Neuronal stem cell (in vitro differentiated cells): ENCODE data around the gene OTOA.
A peak's percentile ranks its signal among the peaks of the same experiment; 100 is the strongest.

ENCODE experiments used
- DNase-seq: peaks from one replicate; pipeline ENCODE4 v3.0.0-alpha.2; 2013; ENCODE audit warnings: low spot score
- H2AFZ ChIP-seq: one replicate; pipeline ENCODE4 v1.6.1; 2013; ENCODE audit warnings: mild to moderate bottlenecking, low read length, inconsistent platforms
- H2AK5ac ChIP-seq: 2 replicates; pipeline ENCODE4 v1.6.1; 2013; ENCODE audit warnings: low read depth, mild to moderate bottlenecking, inconsistent platforms, low read length, moderate library complexity, mixed read lengths
- H2BK120ac ChIP-seq: 2 replicates; pipeline ENCODE4 v1.6.1; 2013; ENCODE audit warnings: low read depth, mild to moderate bottlenecking, inconsistent platforms, low read length, moderate library complexity, mixed read lengths
- H2BK12ac ChIP-seq: one replicate; pipeline ENCODE4 v1.6.1; 2013; ENCODE audit warnings: low read length, inconsistent platforms
- H2BK15ac ChIP-seq: 2 replicates; pipeline ENCODE4 v1.6.1; 2013; ENCODE audit warnings: mild to moderate bottlenecking, low read length, inconsistent platforms, mixed read lengths
- H2BK5ac ChIP-seq: one replicate; pipeline ENCODE4 v1.6.1; 2013; ENCODE audit warnings: inconsistent platforms, mild to moderate bottlenecking, low read length, moderate library complexity
- H3K14ac ChIP-seq: one replicate; pipeline ENCODE4 v1.6.1; 2013; ENCODE audit warnings: low read length, inconsistent platforms
- H3K18ac ChIP-seq: 2 replicates; pipeline ENCODE4 v1.6.1; 2013; ENCODE audit warnings: low read length, inconsistent platforms
- H3K23ac ChIP-seq: 2 replicates; pipeline ENCODE4 v1.6.1; 2013; ENCODE audit warnings: low read depth, mild to moderate bottlenecking, mixed read lengths, low read length, inconsistent platforms; ENCODE audit not compliant: poor library complexity
- H3K27ac ChIP-seq: replicated peaks from 3 replicates; pipeline ENCODE4 v1.5.1; 2013; ENCODE audit warnings: low read length, inconsistent platforms
- H3K27me3 ChIP-seq, 3 experiments: 2 replicates each; pipeline ENCODE4 v1.6.1; 2013; ENCODE audit warnings: low read length in 3 of 3, mild to moderate bottlenecking in 2 of 3, inconsistent platforms in 1 of 3, low read depth in 1 of 3, mixed read lengths in 1 of 3, moderate library complexity in 1 of 3; ENCODE audit not compliant: control insufficient read depth in 3 of 3, insufficient read depth in 3 of 3
- H3K36me3 ChIP-seq, 2 donors: replicated peaks in 1 of 2; 2 replicates each; pipeline ENCODE4 v1.6.1; 2013; ENCODE audit warnings: low read length in 2 of 2; ENCODE audit not compliant: control insufficient read depth in 2 of 2, insufficient read depth in 2 of 2
- H3K4ac ChIP-seq: 2 replicates; pipeline ENCODE4 v1.6.1; 2013; ENCODE audit warnings: inconsistent platforms, mild to moderate bottlenecking, low read length, moderate library complexity
- H3K4me1 ChIP-seq, 2 donors: 1 replicate in 1 of 2; 2 replicates in 1 of 2; pipeline ENCODE4 v1.6.1; 2013; ENCODE audit warnings: low read length in 2 of 2, low read depth in 1 of 2; ENCODE audit not compliant: control insufficient read depth in 2 of 2, insufficient read depth in 1 of 2
- H3K4me2 ChIP-seq: one replicate; pipeline ENCODE4 v1.6.1; 2013; ENCODE audit warnings: mild to moderate bottlenecking, low read length, inconsistent platforms; ENCODE audit not compliant: insufficient read depth, poor library complexity, severe bottlenecking
- H3K4me3 ChIP-seq, 2 donors: 2 replicates each; pipeline ENCODE4 v1.5.1; 2013; ENCODE audit warnings: low read length in 2 of 2, mild to moderate bottlenecking in 2 of 2, inconsistent platforms in 1 of 2, moderate library complexity in 1 of 2
- H3K79me1 ChIP-seq: one replicate; pipeline ENCODE4 v1.6.1; 2013; ENCODE audit warnings: low read depth, mild to moderate bottlenecking, inconsistent platforms, low read length, moderate library complexity
- H3K9ac ChIP-seq: one replicate; pipeline ENCODE4 v1.6.1; 2013; ENCODE audit warnings: mild to moderate bottlenecking, low read depth, low read length, inconsistent platforms; ENCODE audit not compliant: poor library complexity
- H3K9me3 ChIP-seq, 2 donors: replicated peaks in 1 of 2; 2 replicates each; pipeline versions ENCODE3 to v1.6.1; 2013; ENCODE audit warnings: low read length in 2 of 2, mild to moderate bottlenecking in 2 of 2, inconsistent platforms in 1 of 2, low read depth in 1 of 2, mixed read lengths in 1 of 2, moderate library complexity in 1 of 2; ENCODE audit not compliant: control insufficient read depth in 2 of 2, insufficient read depth in 1 of 2
- H4K8ac ChIP-seq: one replicate; pipeline ENCODE4 v1.6.1; 2013; ENCODE audit warnings: low read depth, mild to moderate bottlenecking, inconsistent platforms, low read length, moderate library complexity
- H4K91ac ChIP-seq: one replicate; pipeline ENCODE4 v1.6.1; 2013; ENCODE audit warnings: low read length, low read depth, mild to moderate bottlenecking, inconsistent platforms; ENCODE audit not compliant: poor library complexity
- WGBS, 2 donors: extraction: QIAGEN DNeasy Blood & Tissue Kit; methylation state at CpG; one replicate each; pipeline ENCODE4 v1.1.7; 2013; ENCODE audit warnings: missing lambda C conversion rate in 2 of 2, mixed read lengths in 1 of 2; ENCODE audit not compliant: insufficient read length in 2 of 2, insufficient replicate concordance in 1 of 2; ENCODE audit errors: extremely low coverage in 2 of 2; 5-methylcytosine and 5-hydroxymethylcytosine counted together

OTOA gene

GRCh38 chr16:21653571-21653970 lies 10.2 kb upstream of the OTOA start:
- H3K27me3 ChIP-seq: no peaks in the 10 kb centered on the region
- no peak overlapping the region for H3K4me2 ChIP-seq
- no peak overlapping the region for H2BK120ac ChIP-seq
- H3K79me1 ChIP-seq: peaks cover 2% of the 10 kb centered on the region
- H4K8ac ChIP-seq: no peak overlapping the region
- peak overlapping the region in 1 of 2 donors; percentile 57 for H3K4me3 ChIP-seq
- no CpG with 5 or more reads among the region's 5 CpGs for WGBS, 2 donors
- no peak overlapping the region for H2BK15ac ChIP-seq
- H2AFZ ChIP-seq: no peak overlapping the region
- H3K4ac ChIP-seq: peak overlapping the region; percentile 71
- peaks cover 0 to 4% of the 10 kb centered on the region in 2 donors for H3K9me3 ChIP-seq
- H3K9ac ChIP-seq: no peak overlapping the region
- no peak for DNase-seq
- no peak overlapping the region for H3K23ac ChIP-seq
- H2BK5ac ChIP-seq: no peak overlapping the region
- peaks cover 6 to 49% of the 10 kb centered on the region in 2 donors for H3K36me3 ChIP-seq
- H2AK5ac ChIP-seq: no peak overlapping the region
- H3K27ac ChIP-seq: no peak overlapping the region
- H2BK12ac ChIP-seq: no peak overlapping the region
- H3K4me1 ChIP-seq: no peaks in the 10 kb centered on the region
- H3K14ac ChIP-seq: peak overlapping the region; percentile 31
- H3K18ac ChIP-seq: peak overlapping the region; percentile 84
- no peak overlapping the region for H4K91ac ChIP-seq

DNA sequence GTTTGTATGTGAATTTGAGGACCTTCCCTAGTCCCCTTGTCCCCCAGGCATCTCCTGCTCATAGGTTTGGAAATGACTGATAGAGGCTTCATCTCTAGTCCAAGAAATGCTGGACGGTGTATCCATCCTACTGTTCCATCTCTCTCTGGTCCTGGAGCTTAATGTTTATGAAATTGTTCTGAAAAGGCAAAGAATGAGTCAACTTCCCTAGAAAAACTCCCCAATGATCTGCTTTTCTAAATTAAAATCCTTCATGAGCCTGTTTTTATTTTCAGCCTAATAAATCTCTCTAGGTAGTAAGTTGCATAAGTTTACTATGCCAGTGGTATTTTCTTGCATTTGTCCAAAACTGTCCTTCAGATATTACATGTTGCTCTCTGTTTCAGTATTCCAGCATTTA lies 9.3 kb upstream of the OTOA start:
- no peak overlapping the region for H3K18ac ChIP-seq
- peaks cover 6 to 49% of the 10 kb centered on the region in 2 donors for H3K36me3 ChIP-seq
- H4K8ac ChIP-seq: no peak overlapping the region
- H3K4me2 ChIP-seq: no peak overlapping the region
- H3K9me3 ChIP-seq: peaks cover 0 to 4% of the 10 kb centered on the region in 2 donors
- no peak overlapping the region for H2BK12ac ChIP-seq
- H3K27ac ChIP-seq: no peak overlapping the region
- H3K4me1 ChIP-seq: no peaks in the 10 kb centered on the region
- H3K79me1 ChIP-seq: peaks cover 2% of the 10 kb centered on the region
- DNase-seq: no peak
- H4K91ac ChIP-seq: no peak overlapping the region
- H2AK5ac ChIP-seq: no peak overlapping the region
- no peak overlapping the region for H2AFZ ChIP-seq
- H3K9ac ChIP-seq: no peak overlapping the region
- no peak overlapping the region for H3K4ac ChIP-seq
- H2BK5ac ChIP-seq: no peak overlapping the region
- H3K14ac ChIP-seq: no peak overlapping the region
- no peak overlapping the region for H2BK15ac ChIP-seq
- H3K23ac ChIP-seq: no peak overlapping the region
- WGBS, 2 donors: no CpG with 5 or more reads among the region's 1 CpG
- no peaks in the 10 kb centered on the region for H3K27me3 ChIP-seq
- H3K4me3 ChIP-seq: no peak overlapping the region
- no peak overlapping the region for H2BK120ac ChIP-seq

- H3K23ac ChIP-seq: no peak overlapping the region
- no peak overlapping the region for H2BK120ac ChIP-seq
- H3K9me3 ChIP-seq: peaks cover 0 to 4% of the 10 kb centered on the region in 2 donors
- H4K91ac ChIP-seq: no peak overlapping the region
- peaks cover 6 to 49% of the 10 kb centered on the region in 2 donors for H3K36me3 ChIP-seq
- no peak overlapping the region for H2AFZ ChIP-seq
- H4K8ac ChIP-seq: no peak overlapping the region
- no peak overlapping the region for H2AK5ac ChIP-seq
- H3K14ac ChIP-seq: no peak overlapping the region
- H3K27ac ChIP-seq: no peak overlapping the region
- no peak overlapping the region for H3K9ac ChIP-seq
- H2BK15ac ChIP-seq: no peak overlapping the region
- peaks cover 2% of the 10 kb centered on the region for H3K79me1 ChIP-seq
- H2BK12ac ChIP-seq: no peak overlapping the region
- H3K4me2 ChIP-seq: no peak overlapping the region
- H3K18ac ChIP-seq: no peak overlapping the region
- H2BK5ac ChIP-seq: no peak overlapping the region
- no peak overlapping the region for H3K4ac ChIP-seq
- no peak overlapping the region for H3K4me3 ChIP-seq
- H3K27me3 ChIP-seq: no peaks in the 10 kb centered on the region
- no peak for DNase-seq
- no CpG with 5 or more reads among the region's 2 CpGs for WGBS, 2 donors
- no peaks in the 10 kb centered on the region for H3K4me1 ChIP-seq
Observed at GRCh38 chr16:21654881-21655280, 8.9 kb upstream of the OTOA start.

DNA sequence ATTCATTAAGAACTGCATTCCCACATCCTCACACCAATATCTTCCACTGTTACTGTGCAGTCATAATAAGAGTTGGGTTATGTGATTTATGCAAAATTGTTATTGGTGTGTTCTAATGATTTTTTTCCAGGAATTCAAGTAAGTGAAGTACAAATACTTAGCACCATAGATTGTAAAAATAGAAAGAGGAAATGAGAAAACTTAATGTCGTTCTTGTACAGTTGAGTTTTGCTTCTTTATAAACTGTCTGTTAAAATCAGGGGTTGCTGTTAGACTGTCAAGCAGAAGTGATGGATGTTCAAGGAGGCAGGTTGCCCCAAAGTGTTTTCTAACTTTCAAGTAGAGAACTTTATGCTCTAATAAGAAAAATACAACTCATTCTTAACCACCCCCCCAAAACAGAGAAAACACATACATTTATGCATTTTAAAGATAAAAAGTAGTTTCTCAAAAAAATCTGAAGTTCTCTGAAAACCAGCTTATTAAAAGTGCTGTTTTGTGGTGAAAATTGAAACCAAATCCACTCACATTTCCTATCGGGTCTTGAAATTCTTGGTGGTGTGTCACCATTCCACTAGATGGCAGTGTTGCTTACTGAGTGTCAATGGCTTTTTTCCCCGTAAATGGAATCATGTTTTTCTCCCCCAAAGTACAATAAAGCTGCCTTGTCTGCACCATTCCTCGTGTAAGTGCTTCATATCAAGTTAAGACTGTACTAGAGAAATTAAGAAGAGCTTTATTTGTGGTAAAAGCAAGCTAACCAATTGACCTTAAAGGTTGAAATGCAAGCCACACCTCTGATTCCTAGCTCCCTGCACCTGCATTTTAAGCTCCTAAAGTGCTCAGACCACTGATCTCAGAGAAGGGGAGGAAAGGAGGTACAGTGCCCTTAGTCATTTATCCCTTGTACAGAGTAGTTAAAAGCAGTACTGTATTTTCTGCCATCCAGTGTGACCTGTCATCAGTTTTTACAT lies 6.7 kb upstream of the OTOA start:
- H2BK5ac ChIP-seq: no peak overlapping the region
- H3K9me3 ChIP-seq: peaks cover 0 to 4% of the 10 kb centered on the region in 2 donors
- H2BK12ac ChIP-seq: no peak overlapping the region
- H3K9ac ChIP-seq: no peak overlapping the region
- H3K27me3 ChIP-seq: no peaks in the 10 kb centered on the region
- no peak overlapping the region for H4K8ac ChIP-seq
- no peak overlapping the region for H3K4ac ChIP-seq
- whole genome bisulfite sequencing, 2 donors: no CpG with 5 or more reads among the region's 4 CpGs
- H3K4me3 ChIP-seq: no peak overlapping the region
- H2BK15ac ChIP-seq: no peak overlapping the region
- peak; percentile 55 for DNase-seq
- no peak overlapping the region for H3K14ac ChIP-seq
- H4K91ac ChIP-seq: no peak overlapping the region
- H2AFZ ChIP-seq: no peak overlapping the region
- peaks cover 6 to 49% of the 10 kb centered on the region in 2 donors for H3K36me3 ChIP-seq
- H3K23ac ChIP-seq: no peak overlapping the region
- H3K27ac ChIP-seq: no peak overlapping the region
- H2BK120ac ChIP-seq: no peak overlapping the region
- H3K18ac ChIP-seq: no peak overlapping the region
- no peaks in the 10 kb centered on the region for H3K4me1 ChIP-seq
- H2AK5ac ChIP-seq: no peak overlapping the region
- H3K79me1 ChIP-seq: peaks cover 2% of the 10 kb centered on the region
- no peak overlapping the region for H3K4me2 ChIP-seq
